ENCODE measurements around the gene HORMAD2.

The HORMAD2 gene

GRCh38 chr22:30171008-30171407 lies 90.7 kb downstream of the HORMAD2 start:
- DNase-seq, result no peak

- DNase-seq, result no peak
Observed at GRCh38 chr22:30175690-30176288, 95.5 kb downstream of the HORMAD2 start.

- DNase-seq, result no peak
Observed at GRCh38 chr22:30176431-30176830, 96.2 kb downstream of the HORMAD2 start.

- DNase-seq, result peak; percentile 79
Observed at GRCh38 chr22:30178181-30179126, 98.2 kb downstream of the HORMAD2 start.

GRCh38 chr22:30180616-30181015 lies 100.4 kb downstream of the HORMAD2 start:
- DNase-seq, result no peak

GRCh38 chr22:30181459-30182349 lies 101.4 kb downstream of the HORMAD2 start:
- DNase-seq, result no peak

- no peak for DNase-seq
Observed at GRCh38 chr22:30182350-30182745, 102.1 kb downstream of the HORMAD2 start.

GRCh38 chr22:30182815-30183214 lies 102.6 kb downstream of the HORMAD2 start:
- DNase-seq, result no peak

GRCh38 chr22:30183271-30183670 lies 103.0 kb downstream of the HORMAD2 start:
- no peak for DNase-seq

GRCh38 chr22:30183861-30184278 lies 103.6 kb downstream of the HORMAD2 start:
- peak; percentile 89 for DNase-seq

- peak; percentile 81 for DNase-seq
Observed at GRCh38 chr22:30185129-30185528, 104.9 kb downstream of the HORMAD2 start.

- DNase-seq, result peak; percentile 65
Observed at GRCh38 chr22:30185549-30185948, 105.3 kb downstream of the HORMAD2 start.

GRCh38 chr22:30186041-30186440 lies 105.8 kb downstream of the HORMAD2 start:
- DNase-seq, result no peak

- no peak for DNase-seq
Observed at GRCh38 chr22:30186510-30186909, 106.2 kb downstream of the HORMAD2 start.

- no peak for DNase-seq
Observed at GRCh38 chr22:30187094-30187493, 106.8 kb downstream of the HORMAD2 start.

GRCh38 chr22:30187529-30188407 lies 107.5 kb downstream of the HORMAD2 start:
- DNase-seq, result no peak

GRCh38 chr22:30188911-30189310 lies 108.6 kb downstream of the HORMAD2 start:
- no peak for DNase-seq

- DNase-seq, result peak; percentile 40
Observed at GRCh38 chr22:30190574-30190973, 110.3 kb downstream of the HORMAD2 start.

GRCh38 chr22:30191040-30191701 lies 110.9 kb downstream of the HORMAD2 start:
- DNase-seq, result no peak

GRCh38 chr22:30192427-30192826 lies 112.2 kb downstream of the HORMAD2 start:
- DNase-seq, result no peak

- DNase-seq, result no peak
Observed at GRCh38 chr22:30193031-30193775, 112.9 kb downstream of the HORMAD2 start.

Data from activated CD4-positive, alpha-beta T cell treated with anti-CD3 and anti-CD28 coated beads, Interleukin-2, amount 50 U/mL, for 16 hours (primary cell).